GM19351 (cell line): ENCODE data around the gene CCDC169.

ENCODE experiments used
- ATAC-seq: cut with Tn5 transposase; IDR thresholded peaks from one replicate; pipeline ENCODE4 v1.9.1; 2021; ENCODE audit warnings: mild to moderate bottlenecking, moderate library complexity; ENCODE audit not compliant: unreplicated experiment

Gene CCDC169

GRCh38 chr13:36248700-36249099 is 48.9 kb downstream of the CCDC169 start:
- ATAC-seq = no peak

- no peak for ATAC-seq
Measured at GRCh38 chr13:36244990-36245389, 52.6 kb downstream of the CCDC169 start.

GRCh38 chr13:36244073-36244472 is 53.5 kb downstream of the CCDC169 start:
- ATAC-seq = no peak

GRCh38 chr13:36242761-36243160 is 54.9 kb downstream of the CCDC169 start:
- ATAC-seq = no peak

- no peak for ATAC-seq
Measured at GRCh38 chr13:36231236-36231635, 66.4 kb downstream of the CCDC169 start.

GRCh38 chr13:36224730-36225129 is 72.9 kb downstream of the CCDC169 start:
- no peak for ATAC-seq

- ATAC-seq = no peak
Measured at GRCh38 chr13:36219883-36220282, 77.7 kb downstream of the CCDC169 start.

- no peak for ATAC-seq
Measured at GRCh38 chr13:36217456-36217855, 80.2 kb downstream of the CCDC169 start.

- ATAC-seq = no peak
Measured at GRCh38 chr13:36214163-36214921, 83.3 kb downstream of the CCDC169 start, which contains the start of gene SOHLH2. Gene SOHLH2, minus strand, starts transcription at chr13:36214556. Its CDS starts 30 bp downstream, at chr13:36214526.

GRCh38 chr13:36212789-36213188 is 84.8 kb downstream of the CCDC169 start:
- ATAC-seq = no peak

GRCh38 chr13:36211567-36211966 is 86.0 kb downstream of the CCDC169 start:
- ATAC-seq = no peak

GRCh38 chr13:36210738-36211137 is 86.9 kb downstream of the CCDC169 start:
- no peak for ATAC-seq

GRCh38 chr13:36207672-36208071 is 89.9 kb downstream of the CCDC169 start:
- no peak for ATAC-seq

- no peak for ATAC-seq
Measured at GRCh38 chr13:36193151-36193855, 104.3 kb downstream of the CCDC169 start.

GRCh38 chr13:36192166-36192565 is 105.4 kb downstream of the CCDC169 start:
- ATAC-seq = no peak

- ATAC-seq = no peak
Measured at GRCh38 chr13:36190771-36191170, 106.8 kb downstream of the CCDC169 start.

GRCh38 chr13:36188441-36188840 is 109.2 kb downstream of the CCDC169 start:
- ATAC-seq = no peak

GRCh38 chr13:36183901-36184300 is 113.7 kb downstream of the CCDC169 start:
- ATAC-seq = no peak
